ENCODE measurements around the gene GSTO2. TPM values are rescaled to one million over a fixed set of nuclear protein-coding genes. Genes with fewer than 3 reads are reported as not detected.

GSTO2 gene
- total RNA-seq, 1 donor from 2014 or later, result 0.80 TPM

- Histone ChIP-seq H3K36me3 (no peaks in the 10 kb centered on the region), H3K27me3 (ENCODE audit: low read depth) (no peaks in the 10 kb centered on the region), H3K4me3 (peak overlapping the region; percentile 44), H3K27ac (replicated peaks) (peak overlapping the region; percentile 69), H3K4me1 (peaks cover 30% of the 10 kb centered on the region), H3K9me3 (replicated peaks) (no peaks in the 10 kb centered on the region)
- intact Hi-C loops (cut with micrococcal nuclease), result loop anchor here (5.0 kb wide), 2 partner anchors 42 to 57 kb away; no protein-coding TSS in a partner anchor
- DNase-seq, result no peak
- TF ChIP-seq, protein P1, sequence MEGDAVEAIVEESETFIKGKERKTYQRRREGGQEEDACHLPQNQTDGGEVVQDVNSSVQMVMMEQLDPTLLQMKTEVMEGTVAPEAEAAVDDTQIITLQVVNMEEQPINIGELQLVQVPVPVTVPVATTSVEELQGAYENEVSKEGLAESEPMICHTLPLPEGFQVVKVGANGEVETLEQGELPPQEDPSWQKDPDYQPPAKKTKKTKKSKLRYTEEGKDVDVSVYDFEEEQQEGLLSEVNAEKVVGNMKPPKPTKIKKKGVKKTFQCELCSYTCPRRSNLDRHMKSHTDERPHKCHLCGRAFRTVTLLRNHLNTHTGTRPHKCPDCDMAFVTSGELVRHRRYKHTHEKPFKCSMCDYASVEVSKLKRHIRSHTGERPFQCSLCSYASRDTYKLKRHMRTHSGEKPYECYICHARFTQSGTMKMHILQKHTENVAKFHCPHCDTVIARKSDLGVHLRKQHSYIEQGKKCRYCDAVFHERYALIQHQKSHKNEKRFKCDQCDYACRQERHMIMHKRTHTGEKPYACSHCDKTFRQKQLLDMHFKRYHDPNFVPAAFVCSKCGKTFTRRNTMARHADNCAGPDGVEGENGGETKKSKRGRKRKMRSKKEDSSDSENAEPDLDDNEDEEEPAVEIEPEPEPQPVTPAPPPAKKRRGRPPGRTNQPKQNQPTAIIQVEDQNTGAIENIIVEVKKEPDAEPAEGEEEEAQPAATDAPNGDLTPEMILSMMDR (IDR thresholded peaks at IDR 0.05; ENCODE audit: borderline replicate concordance), result no peak
These were observed 80.7 kb downstream of the GSTO2 start for GRCh38 chr10:104349623-104350126.

GRCh38 chr10:104350127-104350635 lies 81.2 kb downstream of the GSTO2 start:
- H3K36me3 ChIP-seq, result no peaks in the 10 kb centered on the region
- no peaks in the 10 kb centered on the region for H3K27me3 ChIP-seq (ENCODE audit: low read depth)
- no peaks in the 10 kb centered on the region for H3K9me3 ChIP-seq (replicated peaks)
- H3K4me1 ChIP-seq, result peaks cover 28% of the 10 kb centered on the region
- DNase-seq, result no peak
- TF ChIP-seq, protein P1 (IDR thresholded peaks at IDR 0.05; ENCODE audit: borderline replicate concordance), result peak; percentile 79
- intact Hi-C loops (cut with micrococcal nuclease), result loop anchor here (5.0 kb wide), 2 partner anchors 43 to 58 kb away; no protein-coding TSS in a partner anchor
- peak overlapping the region; percentile 44 for H3K4me3 ChIP-seq
- peak overlapping the region; percentile 69 for H3K27ac ChIP-seq (replicated peaks)

- H3K36me3 ChIP-seq, result no peaks in the 10 kb centered on the region
- no peaks in the 10 kb centered on the region for H3K27me3 ChIP-seq (ENCODE audit: low read depth)
- no peak overlapping the region for H3K27ac ChIP-seq (replicated peaks)
- peaks cover 28% of the 10 kb centered on the region for H3K4me1 ChIP-seq
- H3K4me3 ChIP-seq, result no peak overlapping the region
- intact Hi-C loops (cut with micrococcal nuclease), result loop anchor here (5.0 kb wide), 2 partner anchors 44 to 59 kb away; no protein-coding TSS in a partner anchor
- H3K9me3 ChIP-seq (replicated peaks), result no peaks in the 10 kb centered on the region
- TF ChIP-seq, protein P1 (IDR thresholded peaks at IDR 0.05; ENCODE audit: borderline replicate concordance), result no peak
- DNase-seq, result no peak
These were observed 82.2 kb downstream of the GSTO2 start for GRCh38 chr10:104351061-104351702.

- intact Hi-C loops (cut with micrococcal nuclease), result loop anchor here (5.0 kb wide), 2 partner anchors 45 to 60 kb away; no protein-coding TSS in a partner anchor
- no peaks in the 10 kb centered on the region for H3K9me3 ChIP-seq (replicated peaks)
- no peaks in the 10 kb centered on the region for H3K36me3 ChIP-seq
- H3K27ac ChIP-seq (replicated peaks), result no peak overlapping the region
- no peaks in the 10 kb centered on the region for H3K27me3 ChIP-seq (ENCODE audit: low read depth)
- H3K4me3 ChIP-seq, result no peak overlapping the region
- H3K4me1 ChIP-seq, result peaks cover 28% of the 10 kb centered on the region
- TF ChIP-seq, protein P1 (IDR thresholded peaks at IDR 0.05; ENCODE audit: borderline replicate concordance), result no peak
- DNase-seq, result no peak
These were observed 82.9 kb downstream of the GSTO2 start for GRCh38 chr10:104351919-104352318.

GRCh38 chr10:104353325-104354048 lies 84.5 kb downstream of the GSTO2 start, which contains the start of gene CFAP58:
Gene CFAP58, plus strand, starts transcription at chr10:104353833. Its CDS starts 65 bp downstream, at chr10:104353898.
- H3K4me1 ChIP-seq, result peaks cover 28% of the 10 kb centered on the region
- no peaks in the 10 kb centered on the region for H3K36me3 ChIP-seq
- DNase-seq, result peak; percentile 90
- H3K9me3 ChIP-seq (replicated peaks), result no peaks in the 10 kb centered on the region
- H3K4me3 ChIP-seq, result peak within 1 kb of the TSS; percentile 63
- H3K27ac ChIP-seq (replicated peaks), result peak within 1 kb of the TSS; percentile 34
- intact Hi-C loops (cut with micrococcal nuclease), result loop anchor here (5.0 kb wide), 2 partner anchors 46 to 61 kb away; no protein-coding TSS in a partner anchor
- no peaks in the 10 kb centered on the region for H3K27me3 ChIP-seq (ENCODE audit: low read depth)
- TF ChIP-seq, protein P1 (IDR thresholded peaks at IDR 0.05; ENCODE audit: borderline replicate concordance), result peak; percentile 80

Data from left ventricle myocardium inferior (tissue), 1 donor.